HEK293 (cell line): Measurements from ENCODE around the gene KCNT1.

Experiments used
- CTCF ChIA-PET: fragments of 350-600 bp; formaldehyde crosslinking; extraction: SDS; loops from one replicate; lab custom pipeline; 2021; ENCODE audit warnings: antibody characterized with exemption; lab: Yijun Ruan, JAX
- POLR2A ChIA-PET: fragments of 300-600 bp; formaldehyde crosslinking; extraction: SDS; loops from one replicate; lab custom pipeline; 2020; ENCODE audit warnings: antibody characterized with exemption, inconsistent platforms; lab: Yijun Ruan, JAX
- H3K27ac ChIP-seq: fragments of 200-500 bp; sonication (Bioruptor generic); 2 replicates; pipeline ENCODE4 v1.5.1; 2014; ENCODE audit warnings: low read depth, low read length, control low read depth, inconsistent platforms; ENCODE audit errors: extremely low read depth
- H3K36me3 ChIP-seq, 2 experiments: fragments of 200-500 bp in 1 of 2; sonication (Bioruptor generic) in 1 of 2; 1 replicate in 1 of 2; 2 replicates in 1 of 2; pipeline ENCODE4 v1.5.1; 2014 to 2017; ENCODE audit warnings: inconsistent platforms in 2 of 2, low read length in 2 of 2; ENCODE audit not compliant: control insufficient read depth in 2 of 2, insufficient read depth in 1 of 2
- H3K4me1 ChIP-seq: fragments of 200-500 bp; sonication (Bioruptor generic); 2 replicates; pipeline ENCODE4 v1.5.1; 2014; ENCODE audit warnings: mild to moderate bottlenecking, low read length, inconsistent platforms; ENCODE audit not compliant: control insufficient read depth, insufficient read depth
- H3K4me3 ChIP-seq: 2 replicates; pipeline ENCODE4 v1.5.1; 2011; ENCODE audit warnings: low read depth, mild to moderate bottlenecking, control low read depth, low read length, moderate library complexity
- H3K9me3 ChIP-seq: fragments of 200-500 bp; sonication (Bioruptor generic); 2 replicates; pipeline ENCODE4 v1.5.1; 2014; ENCODE audit warnings: low read depth, low read length, inconsistent platforms; ENCODE audit not compliant: control insufficient read depth, insufficient read depth
- BCL11A ChIP-seq: fragments of 450-650 bp; formaldehyde crosslinking; IDR thresholded peaks from 2 replicates; pipeline ENCODE4 v1.5.1; 2016; ENCODE audit warnings: low read depth, missing biosample characterization, missing genetic modification characterization
- GLI2 ChIP-seq: fragments of 450-650 bp; formaldehyde crosslinking; IDR thresholded peaks from 2 replicates; pipeline ENCODE4; 2017; ENCODE audit warnings: missing biosample characterization, missing genetic modification characterization, low read depth, borderline replicate concordance
- GLI4 ChIP-seq: fragments of 450-650 bp; formaldehyde crosslinking; IDR thresholded peaks from 2 replicates; pipeline ENCODE4 v1.5.1; 2016; ENCODE audit warnings: missing biosample characterization, missing genetic modification characterization
- OSR2 ChIP-seq: fragments of 450-650 bp; formaldehyde crosslinking; IDR thresholded peaks from 2 replicates; pipeline ENCODE4 v1.5.1; 2016; ENCODE audit warnings: missing biosample characterization, missing genetic modification characterization
- SALL2 ChIP-seq: fragments of 450-650 bp; formaldehyde crosslinking; IDR thresholded peaks from 2 replicates; pipeline ENCODE4 v1.5.0; 2017; ENCODE audit warnings: missing biosample characterization, mild to moderate bottlenecking, missing genetic modification characterization, borderline replicate concordance
- SCRT1 ChIP-seq: fragments of 450-650 bp; formaldehyde crosslinking; IDR thresholded peaks from 2 replicates; pipeline ENCODE4 v1.5.1; 2016; ENCODE audit warnings: missing biosample characterization, missing genetic modification characterization, borderline replicate concordance
- ZBTB20 ChIP-seq: fragments of 450-650 bp; formaldehyde crosslinking; IDR thresholded peaks from 2 replicates; pipeline ENCODE4 v1.5.1; 2016; ENCODE audit warnings: missing biosample characterization, missing genetic modification characterization
- ZBTB48 ChIP-seq: fragments of 450-650 bp; formaldehyde crosslinking; IDR thresholded peaks from 2 replicates; pipeline ENCODE4 v1.5.1; 2016; ENCODE audit warnings: missing biosample characterization, missing genetic modification characterization
- ZNF133 ChIP-seq: fragments of 450-650 bp; formaldehyde crosslinking; IDR thresholded peaks from 2 replicates; pipeline ENCODE4 v1.5.1; 2016; ENCODE audit warnings: missing biosample characterization, missing genetic modification characterization
- ZNF169 ChIP-seq: fragments of 450-650 bp; formaldehyde crosslinking; IDR thresholded peaks from 2 replicates; pipeline ENCODE4 v1.5.1; 2016; ENCODE audit warnings: missing biosample characterization, missing genetic modification characterization
- ZNF2 ChIP-seq: fragments of 450-650 bp; formaldehyde crosslinking; IDR thresholded peaks from 2 replicates; pipeline ENCODE4 v1.5.1; 2016; ENCODE audit warnings: missing biosample characterization, missing genetic modification characterization
- ZNF23 ChIP-seq: fragments of 450-650 bp; formaldehyde crosslinking; IDR thresholded peaks from 2 replicates; pipeline ENCODE4 v1.5.1; 2016; ENCODE audit warnings: missing biosample characterization, missing genetic modification characterization, borderline replicate concordance
- ZNF239 ChIP-seq: fragments of 450-650 bp; formaldehyde crosslinking; IDR thresholded peaks from 2 replicates; pipeline ENCODE4 v1.5.1; 2016; ENCODE audit warnings: missing biosample characterization, missing genetic modification characterization
- ZNF248 ChIP-seq: fragments of 450-650 bp; formaldehyde crosslinking; IDR thresholded peaks from 2 replicates; pipeline ENCODE4 v1.5.1; 2017; ENCODE audit warnings: missing biosample characterization, missing genetic modification characterization
- ZNF311 ChIP-seq: fragments of 450-650 bp; formaldehyde crosslinking; IDR thresholded peaks from 2 replicates; pipeline ENCODE4 v1.5.1; 2017; ENCODE audit warnings: missing biosample characterization, missing genetic modification characterization, borderline replicate concordance
- ZNF521 ChIP-seq: fragments of 450-650 bp; formaldehyde crosslinking; IDR thresholded peaks from 2 replicates; pipeline ENCODE4 v1.5.1; 2017; ENCODE audit warnings: missing biosample characterization, mild to moderate bottlenecking, missing genetic modification characterization
- ZNF571 ChIP-seq: fragments of 450-650 bp; formaldehyde crosslinking; IDR thresholded peaks from 2 replicates; pipeline ENCODE4 v1.5.0; 2017; ENCODE audit warnings: missing biosample characterization, missing genetic modification characterization
- ZNF585B ChIP-seq: fragments of 450-650 bp; formaldehyde crosslinking; IDR thresholded peaks from 2 replicates; pipeline ENCODE4 v1.5.1; 2016; ENCODE audit warnings: missing biosample characterization, missing genetic modification characterization
- ZNF785 ChIP-seq: fragments of 450-650 bp; formaldehyde crosslinking; IDR thresholded peaks from 2 replicates; pipeline ENCODE4 v1.5.1; 2016; ENCODE audit warnings: missing biosample characterization, missing genetic modification characterization
- ZSCAN16 ChIP-seq: fragments of 450-650 bp; formaldehyde crosslinking; IDR thresholded peaks from 2 replicates; pipeline ENCODE4 v1.5.1; 2016; ENCODE audit warnings: missing biosample characterization, missing genetic modification characterization
- TF ChIP-seq, protein P1 (sequence below): fragments of 450-650 bp; formaldehyde crosslinking; IDR thresholded peaks from 2 replicates; pipeline ENCODE4 v1.5.1; 2017; ENCODE audit warnings: missing biosample characterization, missing genetic modification characterization
- TF ChIP-seq, protein P2 (sequence below): fragments of 450-650 bp; formaldehyde crosslinking; IDR thresholded peaks from 2 replicates; pipeline ENCODE4 v1.5.1; 2016; ENCODE audit warnings: missing biosample characterization, missing genetic modification characterization
- TF ChIP-seq, protein P3 (sequence below): fragments of 450-650 bp; formaldehyde crosslinking; IDR thresholded peaks from 2 replicates; pipeline ENCODE4 v1.5.0; 2017; ENCODE audit warnings: missing biosample characterization, missing genetic modification characterization, borderline replicate concordance
- TF ChIP-seq, protein P4 (sequence below): fragments of 450-650 bp; formaldehyde crosslinking; IDR thresholded peaks from 2 replicates; pipeline ENCODE4 v1.5.1; 2017; ENCODE audit warnings: missing biosample characterization, missing genetic modification characterization
- TF ChIP-seq, protein P5 (sequence below): fragments of 450-650 bp; formaldehyde crosslinking; IDR thresholded peaks from 2 replicates; pipeline ENCODE4 v1.5.1; 2016; ENCODE audit warnings: missing biosample characterization, missing genetic modification characterization
- TF ChIP-seq, protein P6 (sequence below): fragments of 450-650 bp; formaldehyde crosslinking; IDR thresholded peaks from 2 replicates; pipeline ENCODE4 v1.5.1; 2016; ENCODE audit warnings: missing biosample characterization, missing genetic modification characterization

The KCNT1 gene

DNA sequence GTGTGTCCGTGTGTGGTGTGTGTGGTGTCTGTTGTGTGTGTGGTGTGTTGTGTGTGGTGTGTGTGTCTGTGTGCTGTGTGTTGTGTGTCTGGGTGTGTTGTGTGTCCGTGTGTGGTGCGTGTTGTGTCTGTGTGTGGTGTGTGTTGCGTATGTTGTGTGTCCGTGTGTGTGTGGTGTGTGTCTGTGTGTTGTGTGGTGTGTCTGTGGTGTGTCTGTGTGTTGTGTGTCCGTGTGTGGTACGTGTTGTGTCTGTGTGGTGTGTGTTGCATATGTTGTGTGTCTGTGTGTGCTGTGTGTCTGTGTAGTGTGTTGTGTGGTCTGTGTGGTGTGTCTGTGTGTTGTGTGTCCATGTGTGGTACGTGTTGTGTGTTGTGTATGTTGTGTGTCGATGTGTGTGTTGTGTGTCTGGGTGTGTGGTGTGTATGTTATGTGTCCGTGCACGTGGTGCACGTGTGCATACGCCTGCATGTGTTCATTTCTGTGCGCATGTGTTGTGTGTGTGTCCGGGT is 72.3 kb downstream of the KCNT1 start:
- H3K4me3 ChIP-seq, result no peak overlapping the region
- H3K9me3 ChIP-seq, result no peaks in the 10 kb centered on the region
- no peak overlapping the region for H3K27ac ChIP-seq
- H3K4me1 ChIP-seq, result no peaks in the 10 kb centered on the region
- H3K36me3 ChIP-seq, result no peaks in the 10 kb centered on the region
- POLR2A ChIA-PET, result no interaction called here
- CTCF ChIA-PET, result no interaction called here
- TF ChIP-seq ZNF169 (no peak), ZNF239 (peak; percentile 27), ZSCAN16 (no peak), ZBTB20 (0 out of 2 replicates have a peak, but pooled peaks have one; percentile 10), SALL2 (tag by site-specific recombination) (peak; percentile 84; the same call in 1 of the 2 replicates), ZNF133 (tag by site-specific recombination) (peak; percentile 23; the same call in 1 of the 2 replicates), ZBTB48 (tag by site-specific recombination) (0 out of 2 replicates have a peak, but pooled peaks have one; percentile 15), ZNF785 (tag by site-specific recombination) (peak; percentile 79; the same call in 1 of the 2 replicates), ZNF2 (tag by site-specific recombination) (peak; percentile 74; the same call in 1 of the 2 replicates), BCL11A (tag by site-specific recombination) (peak; percentile 61; the same call in 1 of the 2 replicates), SCRT1 (0 out of 2 replicates have a peak, but pooled peaks have one; percentile 9), OSR2 (no peak), ZNF521 (0 out of 2 replicates have a peak, but pooled peaks have one; percentile 48), GLI2 (tag by site-specific recombination) (no peak), ZNF23 (tag by site-specific recombination) (0 out of 2 replicates have a peak, but pooled peaks have one; percentile 23), ZNF585B (tag by site-specific recombination) (no peak), ZNF248 (tag by site-specific recombination) (peak; percentile 12; the same call in 1 of the 2 replicates), GLI4 (peak; percentile 20; the same call in 1 of the 2 replicates), ZNF311 (tag by site-specific recombination) (peak; percentile 93), ZNF571 (tag by site-specific recombination) (peak; percentile 79; the same call in 1 of the 2 replicates)
- TF ChIP-seq, protein P1, sequence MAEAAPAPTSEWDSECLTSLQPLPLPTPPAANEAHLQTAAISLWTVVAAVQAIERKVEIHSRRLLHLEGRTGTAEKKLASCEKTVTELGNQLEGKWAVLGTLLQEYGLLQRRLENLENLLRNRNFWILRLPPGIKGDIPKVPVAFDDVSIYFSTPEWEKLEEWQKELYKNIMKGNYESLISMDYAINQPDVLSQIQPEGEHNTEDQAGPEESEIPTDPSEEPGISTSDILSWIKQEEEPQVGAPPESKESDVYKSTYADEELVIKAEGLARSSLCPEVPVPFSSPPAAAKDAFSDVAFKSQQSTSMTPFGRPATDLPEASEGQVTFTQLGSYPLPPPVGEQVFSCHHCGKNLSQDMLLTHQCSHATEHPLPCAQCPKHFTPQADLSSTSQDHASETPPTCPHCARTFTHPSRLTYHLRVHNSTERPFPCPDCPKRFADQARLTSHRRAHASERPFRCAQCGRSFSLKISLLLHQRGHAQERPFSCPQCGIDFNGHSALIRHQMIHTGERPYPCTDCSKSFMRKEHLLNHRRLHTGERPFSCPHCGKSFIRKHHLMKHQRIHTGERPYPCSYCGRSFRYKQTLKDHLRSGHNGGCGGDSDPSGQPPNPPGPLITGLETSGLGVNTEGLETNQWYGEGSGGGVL (tag by site-specific recombination), result 0 out of 2 replicates have a peak, but pooled peaks have one; percentile 10
- TF ChIP-seq, protein P2, sequence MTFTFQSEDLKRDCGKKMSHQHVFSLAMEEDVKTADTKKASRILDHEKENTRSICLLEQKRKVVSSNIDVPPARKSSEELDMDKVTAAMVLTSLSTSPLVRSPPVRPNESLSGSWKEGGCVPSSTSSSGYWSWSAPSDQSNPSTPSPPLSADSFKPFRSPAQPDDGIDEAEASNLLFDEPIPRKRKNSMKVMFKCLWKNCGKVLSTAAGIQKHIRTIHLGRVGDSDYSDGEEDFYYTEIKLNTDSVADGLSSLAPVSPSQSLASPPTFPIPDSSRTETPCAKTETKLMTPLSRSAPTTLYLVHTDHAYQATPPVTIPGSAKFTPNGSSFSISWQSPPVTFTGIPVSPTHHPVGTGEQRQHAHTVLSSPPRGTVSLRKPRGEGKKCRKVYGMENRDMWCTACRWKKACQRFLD (tag by site-specific recombination), result peak; percentile 50; the same call in 1 of the 2 replicates
- TF ChIP-seq, protein P3, sequence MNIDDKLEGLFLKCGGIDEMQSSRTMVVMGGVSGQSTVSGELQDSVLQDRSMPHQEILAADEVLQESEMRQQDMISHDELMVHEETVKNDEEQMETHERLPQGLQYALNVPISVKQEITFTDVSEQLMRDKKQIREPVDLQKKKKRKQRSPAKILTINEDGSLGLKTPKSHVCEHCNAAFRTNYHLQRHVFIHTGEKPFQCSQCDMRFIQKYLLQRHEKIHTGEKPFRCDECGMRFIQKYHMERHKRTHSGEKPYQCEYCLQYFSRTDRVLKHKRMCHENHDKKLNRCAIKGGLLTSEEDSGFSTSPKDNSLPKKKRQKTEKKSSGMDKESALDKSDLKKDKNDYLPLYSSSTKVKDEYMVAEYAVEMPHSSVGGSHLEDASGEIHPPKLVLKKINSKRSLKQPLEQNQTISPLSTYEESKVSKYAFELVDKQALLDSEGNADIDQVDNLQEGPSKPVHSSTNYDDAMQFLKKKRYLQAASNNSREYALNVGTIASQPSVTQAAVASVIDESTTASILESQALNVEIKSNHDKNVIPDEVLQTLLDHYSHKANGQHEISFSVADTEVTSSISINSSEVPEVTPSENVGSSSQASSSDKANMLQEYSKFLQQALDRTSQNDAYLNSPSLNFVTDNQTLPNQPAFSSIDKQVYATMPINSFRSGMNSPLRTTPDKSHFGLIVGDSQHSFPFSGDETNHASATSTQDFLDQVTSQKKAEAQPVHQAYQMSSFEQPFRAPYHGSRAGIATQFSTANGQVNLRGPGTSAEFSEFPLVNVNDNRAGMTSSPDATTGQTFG (tag by site-specific recombination), result 0 out of 2 replicates have a peak, but pooled peaks have one; percentile 67
- TF ChIP-seq, protein P4, sequence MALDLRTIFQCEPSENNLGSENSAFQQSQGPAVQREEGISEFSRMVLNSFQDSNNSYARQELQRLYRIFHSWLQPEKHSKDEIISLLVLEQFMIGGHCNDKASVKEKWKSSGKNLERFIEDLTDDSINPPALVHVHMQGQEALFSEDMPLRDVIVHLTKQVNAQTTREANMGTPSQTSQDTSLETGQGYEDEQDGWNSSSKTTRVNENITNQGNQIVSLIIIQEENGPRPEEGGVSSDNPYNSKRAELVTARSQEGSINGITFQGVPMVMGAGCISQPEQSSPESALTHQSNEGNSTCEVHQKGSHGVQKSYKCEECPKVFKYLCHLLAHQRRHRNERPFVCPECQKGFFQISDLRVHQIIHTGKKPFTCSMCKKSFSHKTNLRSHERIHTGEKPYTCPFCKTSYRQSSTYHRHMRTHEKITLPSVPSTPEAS, result 0 out of 2 replicates have a peak, but pooled peaks have one; percentile 45
- TF ChIP-seq, protein P5, sequence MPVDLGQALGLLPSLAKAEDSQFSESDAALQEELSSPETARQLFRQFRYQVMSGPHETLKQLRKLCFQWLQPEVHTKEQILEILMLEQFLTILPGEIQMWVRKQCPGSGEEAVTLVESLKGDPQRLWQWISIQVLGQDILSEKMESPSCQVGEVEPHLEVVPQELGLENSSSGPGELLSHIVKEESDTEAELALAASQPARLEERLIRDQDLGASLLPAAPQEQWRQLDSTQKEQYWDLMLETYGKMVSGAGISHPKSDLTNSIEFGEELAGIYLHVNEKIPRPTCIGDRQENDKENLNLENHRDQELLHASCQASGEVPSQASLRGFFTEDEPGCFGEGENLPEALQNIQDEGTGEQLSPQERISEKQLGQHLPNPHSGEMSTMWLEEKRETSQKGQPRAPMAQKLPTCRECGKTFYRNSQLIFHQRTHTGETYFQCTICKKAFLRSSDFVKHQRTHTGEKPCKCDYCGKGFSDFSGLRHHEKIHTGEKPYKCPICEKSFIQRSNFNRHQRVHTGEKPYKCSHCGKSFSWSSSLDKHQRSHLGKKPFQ (tag by site-specific recombination), result no peak
- TF ChIP-seq, protein P6, sequence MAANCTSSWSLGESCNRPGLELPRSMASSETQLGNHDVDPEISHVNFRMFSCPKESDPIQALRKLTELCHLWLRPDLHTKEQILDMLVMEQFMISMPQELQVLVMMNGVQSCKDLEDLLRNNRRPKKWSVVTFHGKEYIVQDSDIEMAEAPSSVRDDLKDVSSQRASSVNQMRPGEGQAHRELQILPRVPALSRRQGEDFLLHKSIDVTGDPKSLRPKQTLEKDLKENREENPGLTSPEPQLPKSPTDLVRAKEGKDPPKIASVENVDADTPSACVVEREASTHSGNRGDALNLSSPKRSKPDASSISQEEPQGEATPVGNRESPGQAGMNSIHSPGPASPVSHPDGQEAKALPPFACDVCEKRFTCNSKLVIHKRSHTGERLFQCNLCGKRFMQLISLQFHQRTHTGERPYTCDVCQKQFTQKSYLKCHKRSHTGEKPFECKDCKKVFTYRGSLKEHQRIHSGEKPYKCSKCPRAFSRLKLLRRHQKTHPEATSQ (tag by site-specific recombination), result 0 out of 2 replicates have a peak, but pooled peaks have one; percentile 66
